ENCODE data around the gene PYGO2.

Gene PYGO2

DNA sequence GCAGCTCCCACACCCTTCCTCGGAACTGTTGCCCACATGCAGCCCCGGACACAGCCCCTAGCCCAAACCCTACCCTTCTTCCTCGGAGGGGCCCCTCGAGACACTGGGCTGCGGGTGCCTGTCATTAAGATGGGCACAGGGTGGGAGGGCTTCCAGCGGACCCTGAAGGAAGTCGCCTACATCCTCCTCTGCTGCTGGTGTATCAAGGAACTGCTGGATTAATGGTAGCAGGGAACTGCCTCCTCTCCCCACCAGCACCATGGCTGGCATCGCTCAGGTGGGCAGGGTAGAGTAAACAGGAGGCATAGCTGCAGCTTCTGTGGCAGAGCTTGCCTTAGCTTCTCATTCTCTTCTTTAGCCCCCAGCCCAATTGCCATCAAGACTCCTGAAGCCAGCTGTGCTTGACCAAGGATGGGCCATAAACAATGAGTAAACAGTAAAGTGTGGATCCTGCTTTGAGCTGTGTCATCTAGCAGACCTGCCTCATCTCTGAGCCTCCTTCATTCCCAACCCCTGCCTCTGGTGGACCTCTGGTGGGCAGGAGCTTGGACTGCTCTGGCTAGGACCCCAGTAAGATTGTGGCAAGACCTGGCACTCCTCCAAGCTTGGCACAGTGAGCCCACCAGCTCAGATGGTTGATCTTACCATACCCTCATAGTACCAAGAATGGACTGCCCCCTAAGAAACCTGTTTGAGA is 32.1 kb upstream of the PYGO2 start, which contains the start of gene LENEP:
Gene LENEP (plus strand): TSS at position 15 of the 697 bp plus-strand sequence. CDS start 22 bp downstream, at position 37.
- no peak; the same call in 1 of the 3 replicates for ATAC-seq
- TF ChIP-seq, protein P1, sequence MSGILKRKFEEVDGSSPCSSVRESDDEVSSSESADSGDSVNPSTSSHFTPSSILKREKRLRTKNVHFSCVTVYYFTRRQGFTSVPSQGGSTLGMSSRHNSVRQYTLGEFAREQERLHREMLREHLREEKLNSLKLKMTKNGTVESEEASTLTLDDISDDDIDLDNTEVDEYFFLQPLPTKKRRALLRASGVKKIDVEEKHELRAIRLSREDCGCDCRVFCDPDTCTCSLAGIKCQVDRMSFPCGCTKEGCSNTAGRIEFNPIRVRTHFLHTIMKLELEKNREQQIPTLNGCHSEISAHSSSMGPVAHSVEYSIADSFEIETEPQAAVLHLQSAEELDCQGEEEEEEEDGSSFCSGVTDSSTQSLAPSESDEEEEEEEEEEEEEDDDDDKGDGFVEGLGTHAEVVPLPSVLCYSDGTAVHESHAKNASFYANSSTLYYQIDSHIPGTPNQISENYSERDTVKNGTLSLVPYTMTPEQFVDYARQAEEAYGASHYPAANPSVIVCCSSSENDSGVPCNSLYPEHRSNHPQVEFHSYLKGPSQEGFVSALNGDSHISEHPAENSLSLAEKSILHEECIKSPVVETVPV (CRISPR knock-in tag; IDR thresholded peaks at IDR 0.05) = no peak
- TF ChIP-seq, protein P2, sequence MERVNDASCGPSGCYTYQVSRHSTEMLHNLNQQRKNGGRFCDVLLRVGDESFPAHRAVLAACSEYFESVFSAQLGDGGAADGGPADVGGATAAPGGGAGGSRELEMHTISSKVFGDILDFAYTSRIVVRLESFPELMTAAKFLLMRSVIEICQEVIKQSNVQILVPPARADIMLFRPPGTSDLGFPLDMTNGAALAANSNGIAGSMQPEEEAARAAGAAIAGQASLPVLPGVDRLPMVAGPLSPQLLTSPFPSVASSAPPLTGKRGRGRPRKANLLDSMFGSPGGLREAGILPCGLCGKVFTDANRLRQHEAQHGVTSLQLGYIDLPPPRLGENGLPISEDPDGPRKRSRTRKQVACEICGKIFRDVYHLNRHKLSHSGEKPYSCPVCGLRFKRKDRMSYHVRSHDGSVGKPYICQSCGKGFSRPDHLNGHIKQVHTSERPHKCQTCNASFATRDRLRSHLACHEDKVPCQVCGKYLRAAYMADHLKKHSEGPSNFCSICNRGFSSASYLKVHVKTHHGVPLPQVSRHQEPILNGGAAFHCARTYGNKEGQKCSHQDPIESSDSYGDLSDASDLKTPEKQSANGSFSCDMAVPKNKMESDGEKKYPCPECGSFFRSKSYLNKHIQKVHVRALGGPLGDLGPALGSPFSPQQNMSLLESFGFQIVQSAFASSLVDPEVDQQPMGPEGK (CRISPR knock-in tag; IDR thresholded peaks at IDR 0.05; ENCODE audit: borderline replicate concordance) = no peak
- no peak for TF ChIP-seq CREB5 (CRISPR knock-in tag; IDR thresholded peaks at IDR 0.05; ENCODE audit: low read depth)
- TF ChIP-seq TOX (CRISPR knock-in tag; IDR thresholded peaks at IDR 0.05; ENCODE audit: borderline replicate concordance) = no peak

GRCh38 chr1:154992721-154993571 is 31.4 kb upstream of the PYGO2 start:
- peak; percentile 61 for ATAC-seq

More at GRCh38 chr1:154992721-154993571, 31.4 kb upstream of the PYGO2 start:
- TF ChIP-seq ZNF70 (CRISPR knock-in tag; IDR thresholded peaks at IDR 0.05) (no peak), GLIS3 (CRISPR knock-in tag; IDR thresholded peaks at IDR 0.05) (no peak), BACH2 (CRISPR knock-in tag; IDR thresholded peaks at IDR 0.05; ENCODE audit: borderline replicate concordance) (no peak), ARNTL (CRISPR knock-in tag; IDR thresholded peaks at IDR 0.05; ENCODE audit: borderline replicate concordance, low read depth) (no peak), CSDC2 (CRISPR knock-in tag; IDR thresholded peaks at IDR 0.05) (no peak), RARB (CRISPR knock-in tag; IDR thresholded peaks at IDR 0.05) (no peak), PPARA (CRISPR knock-in tag; IDR thresholded peaks at IDR 0.05; ENCODE audit: borderline replicate concordance) (no peak), ZNF8 (CRISPR knock-in tag; IDR thresholded peaks at IDR 0.05) (no peak), OSR1 (CRISPR knock-in tag; IDR thresholded peaks at IDR 0.05) (no peak), POU6F1 (CRISPR knock-in tag; IDR thresholded peaks at IDR 0.05; ENCODE audit: borderline replicate concordance, low read depth) (no peak), ZC3H10 (CRISPR knock-in tag; IDR thresholded peaks at IDR 0.05) (no peak), ESRRG (CRISPR knock-in tag; IDR thresholded peaks at IDR 0.05) (no peak), TCF4 (CRISPR knock-in tag; IDR thresholded peaks at IDR 0.05; ENCODE audit: borderline replicate concordance) (no peak), CREB5 (CRISPR knock-in tag; IDR thresholded peaks at IDR 0.05; ENCODE audit: low read depth) (no peak)
- TF ChIP-seq, protein P2 (CRISPR knock-in tag; IDR thresholded peaks at IDR 0.05; ENCODE audit: borderline replicate concordance) = no peak
- TF ChIP-seq, protein P3, sequence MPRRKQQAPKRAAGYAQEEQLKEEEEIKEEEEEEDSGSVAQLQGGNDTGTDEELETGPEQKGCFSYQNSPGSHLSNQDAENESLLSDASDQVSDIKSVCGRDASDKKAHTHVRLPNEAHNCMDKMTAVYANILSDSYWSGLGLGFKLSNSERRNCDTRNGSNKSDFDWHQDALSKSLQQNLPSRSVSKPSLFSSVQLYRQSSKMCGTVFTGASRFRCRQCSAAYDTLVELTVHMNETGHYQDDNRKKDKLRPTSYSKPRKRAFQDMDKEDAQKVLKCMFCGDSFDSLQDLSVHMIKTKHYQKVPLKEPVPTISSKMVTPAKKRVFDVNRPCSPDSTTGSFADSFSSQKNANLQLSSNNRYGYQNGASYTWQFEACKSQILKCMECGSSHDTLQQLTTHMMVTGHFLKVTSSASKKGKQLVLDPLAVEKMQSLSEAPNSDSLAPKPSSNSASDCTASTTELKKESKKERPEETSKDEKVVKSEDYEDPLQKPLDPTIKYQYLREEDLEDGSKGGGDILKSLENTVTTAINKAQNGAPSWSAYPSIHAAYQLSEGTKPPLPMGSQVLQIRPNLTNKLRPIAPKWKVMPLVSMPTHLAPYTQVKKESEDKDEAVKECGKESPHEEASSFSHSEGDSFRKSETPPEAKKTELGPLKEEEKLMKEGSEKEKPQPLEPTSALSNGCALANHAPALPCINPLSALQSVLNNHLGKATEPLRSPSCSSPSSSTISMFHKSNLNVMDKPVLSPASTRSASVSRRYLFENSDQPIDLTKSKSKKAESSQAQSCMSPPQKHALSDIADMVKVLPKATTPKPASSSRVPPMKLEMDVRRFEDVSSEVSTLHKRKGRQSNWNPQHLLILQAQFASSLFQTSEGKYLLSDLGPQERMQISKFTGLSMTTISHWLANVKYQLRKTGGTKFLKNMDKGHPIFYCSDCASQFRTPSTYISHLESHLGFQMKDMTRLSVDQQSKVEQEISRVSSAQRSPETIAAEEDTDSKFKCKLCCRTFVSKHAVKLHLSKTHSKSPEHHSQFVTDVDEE (CRISPR knock-in tag; IDR thresholded peaks at IDR 0.05) = no peak

Data from SK-N-SH treated with all-trans-retinoic acid at 6 μM for 48 hours (cell line).